IPS-NIHi11 (cell line): Measurements from ENCODE around the gene DOCK4.

Source experiments
- DNase-seq: peaks from one replicate; pipeline ENCODE4 v3.0.0; 2012; ENCODE audit warnings: mixed read lengths, low spot score

The DOCK4 gene

GRCh38 chr7:112105584-112106530 lies 100.3 kb downstream of the DOCK4 start:
- DNase-seq: no peak

- DNase-seq: no peak
Observed at GRCh38 chr7:112104120-112104519, 102.1 kb downstream of the DOCK4 start.

- no peak for DNase-seq
Observed at GRCh38 chr7:112103246-112103645, 103.0 kb downstream of the DOCK4 start.

GRCh38 chr7:112101201-112101846 lies 104.9 kb downstream of the DOCK4 start:
- no peak for DNase-seq

- no peak for DNase-seq
Observed at GRCh38 chr7:112097524-112097923, 108.7 kb downstream of the DOCK4 start.

GRCh38 chr7:112093409-112093808 lies 112.8 kb downstream of the DOCK4 start:
- no peak for DNase-seq

GRCh38 chr7:112092709-112093395 lies 113.3 kb downstream of the DOCK4 start:
- no peak for DNase-seq

- no peak for DNase-seq
Observed at GRCh38 chr7:112092306-112092705, 113.9 kb downstream of the DOCK4 start.

- no peak for DNase-seq
Observed at GRCh38 chr7:112091768-112092167, 114.4 kb downstream of the DOCK4 start.

GRCh38 chr7:112089551-112089950 lies 116.6 kb downstream of the DOCK4 start:
- DNase-seq: no peak

GRCh38 chr7:112088484-112089016 lies 117.6 kb downstream of the DOCK4 start:
- no peak for DNase-seq

- no peak for DNase-seq
Observed at GRCh38 chr7:112086496-112087254, 119.5 kb downstream of the DOCK4 start.

GRCh38 chr7:112084520-112084971 lies 121.7 kb downstream of the DOCK4 start:
- no peak for DNase-seq

GRCh38 chr7:112083776-112084355 lies 122.3 kb downstream of the DOCK4 start:
- DNase-seq: no peak

- no peak for DNase-seq
Observed at GRCh38 chr7:112082306-112082705, 123.9 kb downstream of the DOCK4 start.

GRCh38 chr7:112081778-112082177 lies 124.4 kb downstream of the DOCK4 start:
- DNase-seq: no peak

GRCh38 chr7:112080978-112081377 lies 125.2 kb downstream of the DOCK4 start:
- no peak for DNase-seq

- no peak for DNase-seq
Observed at GRCh38 chr7:112080441-112080840, 125.8 kb downstream of the DOCK4 start.

- DNase-seq: no peak
Observed at GRCh38 chr7:112079673-112080072, 126.5 kb downstream of the DOCK4 start.

GRCh38 chr7:112079122-112079521 lies 127.1 kb downstream of the DOCK4 start:
- no peak for DNase-seq

- DNase-seq: no peak
Observed at GRCh38 chr7:112076324-112076723, 129.9 kb downstream of the DOCK4 start.
